Natural killer cell (primary cell): Measurements from ENCODE around the gene GNPDA2. TPM values are rescaled to one million over a fixed set of nuclear protein-coding genes. Genes with fewer than 3 reads are reported as not detected.

Experiments
- ATAC-seq, 3 donors: fragments of 150-1000 bp in 2 of 3; fragments of 200-7000 bp in 1 of 3; cut with Tn5 transposase; 1 replicate in 1 of 3; 2 replicates in 2 of 3; pipeline ENCODE4 v1.10.0; 2021; ENCODE audit warnings: mild to moderate bottlenecking in 2 of 3, moderate library complexity in 2 of 3
- DNase-seq, 2 donors: peaks; one replicate each; pipeline versions ENCODE4 v3.0.0 to v3.0.0-alpha.2; 2013 to 2021; ENCODE audit warnings: mixed read lengths in 1 of 2
- H3K27ac ChIP-seq: one replicate; pipeline ENCODE4 v1.5.1; 2013; ENCODE audit warnings: mild to moderate bottlenecking, low read length
- H3K27me3 ChIP-seq: one replicate; pipeline ENCODE4 v1.6.1; 2013; ENCODE audit warnings: low read length; ENCODE audit not compliant: control insufficient read depth, insufficient read depth
- H3K36me3 ChIP-seq: one replicate; pipeline ENCODE4 v1.6.1; 2013; ENCODE audit warnings: low read length; ENCODE audit not compliant: control insufficient read depth, insufficient read depth
- H3K4me1 ChIP-seq: one replicate; pipeline ENCODE4 v1.6.1; 2013; ENCODE audit warnings: low read length; ENCODE audit not compliant: control insufficient read depth, insufficient read depth
- H3K4me3 ChIP-seq: one replicate; pipeline ENCODE4 v1.5.1; 2013; ENCODE audit warnings: low read length
- H3K9me3 ChIP-seq: one replicate; pipeline ENCODE4 v1.6.1; 2013; ENCODE audit warnings: low read length; ENCODE audit not compliant: control insufficient read depth, insufficient read depth
- H3K27ac Mint-ChIP-seq, 2 donors: one replicate each; pipeline ENCODE4 v1.8.0; 2022; ENCODE audit warnings: mild to moderate bottlenecking in 2 of 2, mixed read lengths in 2 of 2, moderate library complexity in 1 of 2
- H3K27me3 Mint-ChIP-seq, 2 donors: one replicate each; pipeline ENCODE4 v1.8.0; 2022; ENCODE audit warnings: low read depth in 2 of 2, mixed read lengths in 2 of 2
- H3K36me3 Mint-ChIP-seq: one replicate; pipeline ENCODE4 v1.8.0; 2022; ENCODE audit warnings: mixed read lengths
- H3K4me1 Mint-ChIP-seq, 2 donors: one replicate each; pipeline ENCODE4 v1.8.0; 2022; ENCODE audit warnings: mixed read lengths in 2 of 2
- H3K4me3 Mint-ChIP-seq: one replicate; pipeline ENCODE4 v1.8.0; 2022; ENCODE audit warnings: mild to moderate bottlenecking, moderate library complexity, mixed read lengths
- H3K9me3 Mint-ChIP-seq, 2 donors: one replicate each; pipeline ENCODE4 v1.8.0; 2022; ENCODE audit warnings: mixed read lengths in 2 of 2
- CTCF ChIP-seq: fragments of 200-600 bp; IDR thresholded peaks from one replicate; pipeline ENCODE4 v1.8.0; 2022; ENCODE audit warnings: antibody characterized with exemption
- WGBS: methylation state at CpG from one replicate; pipeline ENCODE4 v1.1.7; 2013; ENCODE audit warnings: missing lambda C conversion rate; ENCODE audit not compliant: insufficient coverage; 5-methylcytosine and 5-hydroxymethylcytosine counted together
- intact Hi-C: fragments of 100-400 bp; cut with micrococcal nuclease; formaldehyde crosslinking; loops from one replicate; pipeline ENCODE4 v1.14.2; 2022
- total RNA-seq, 4 donors: library from RNA; stranded (reverse); fragments of 120-200 nt in 1 of 4; gene quantifications; one replicate each; pipeline versions ENCODE4 v1.2.3 to v1.2.4, GENCODE V29; 2013 to 2022

Gene GNPDA2
- total RNA-seq, 3 donors from 2014 or later (not counting 1 experiment from before 2014, with no cell fraction given) = 9.2 to 15.2 (median 9.4) TPM

DNA sequence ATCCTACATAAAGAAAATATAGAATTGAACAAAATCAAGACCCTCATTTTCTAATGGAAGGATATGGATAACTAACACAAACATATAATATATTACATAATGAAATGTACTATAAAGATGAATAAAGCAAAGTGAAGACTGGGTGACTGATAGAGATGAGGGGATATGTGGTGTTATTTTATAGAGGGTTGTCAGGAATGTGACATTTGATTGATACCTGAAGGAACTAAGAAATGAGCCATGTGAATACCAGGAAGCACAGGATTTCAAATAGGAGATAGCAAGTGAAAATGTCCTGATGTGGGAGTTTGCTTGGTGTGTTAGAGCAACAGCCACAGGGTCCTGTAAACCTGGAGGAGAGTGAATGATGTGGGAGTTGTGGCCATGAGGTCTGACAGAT lies 40.1 kb upstream of the GNPDA2 start:
- no peaks in the 10 kb centered on the region for H3K4me1 Mint-ChIP-seq
- H3K27me3 Mint-ChIP-seq = peaks cover 0 to 3% of the 10 kb centered on the region in 2 donors
- peaks cover 0 to 2% of the 10 kb centered on the region in 2 donors for H3K9me3 Mint-ChIP-seq
- no peak overlapping the region for H3K27ac Mint-ChIP-seq
- no peak for TF ChIP-seq CTCF
- Histone ChIP-seq H3K4me3 (no peak overlapping the region), H3K27ac (no peak overlapping the region), H3K9me3 (no peaks in the 10 kb centered on the region), H3K27me3 (no peaks in the 10 kb centered on the region), H3K36me3 (no peaks in the 10 kb centered on the region), H3K4me1 (no peaks in the 10 kb centered on the region)
- H3K4me3 Mint-ChIP-seq = no peak overlapping the region
- DNase-seq = no peak
- no peaks in the 10 kb centered on the region for H3K36me3 Mint-ChIP-seq
- intact Hi-C loops = no loop called here
- no peak for ATAC-seq

GRCh38 chr4:44765116-44765515 lies 38.8 kb upstream of the GNPDA2 start:
- Histone ChIP-seq H3K27ac (no peak overlapping the region), H3K4me1 (no peaks in the 10 kb centered on the region), H3K4me3 (no peak overlapping the region), H3K36me3 (no peaks in the 10 kb centered on the region), H3K9me3 (no peaks in the 10 kb centered on the region), H3K27me3 (no peaks in the 10 kb centered on the region)
- Mint-ChIP-seq H3K4me3 (no peak overlapping the region), H3K27ac (no peak overlapping the region), H3K9me3 (peaks cover 0 to 2% of the 10 kb centered on the region in 2 donors), H3K4me1 (peaks cover 4 to 5% of the 10 kb centered on the region in 2 donors), H3K36me3 (no peaks in the 10 kb centered on the region), H3K27me3 (peaks cover 5 to 17% of the 10 kb centered on the region in 2 donors)
- ATAC-seq = no peak
- 74% methylated on average over 4 of the region's 4 CpGs for WGBS
- no peak for TF ChIP-seq CTCF
- DNase-seq = no peak
- intact Hi-C loops = no loop called here

GRCh38 chr4:44761306-44761705 lies 35.0 kb upstream of the GNPDA2 start:
- intact Hi-C loops = no loop called here
- H3K27ac Mint-ChIP-seq = no peak overlapping the region
- Histone ChIP-seq H3K27ac (no peak overlapping the region), H3K4me3 (no peak overlapping the region), H3K9me3 (no peaks in the 10 kb centered on the region), H3K27me3 (no peaks in the 10 kb centered on the region), H3K36me3 (no peaks in the 10 kb centered on the region), H3K4me1 (no peaks in the 10 kb centered on the region)
- WGBS = 0% methylated on average over 1 of the region's 2 CpGs
- no peaks in the 10 kb centered on the region for H3K36me3 Mint-ChIP-seq
- peaks cover 4 to 5% of the 10 kb centered on the region in 2 donors for H3K4me1 Mint-ChIP-seq
- DNase-seq (no peak), ATAC-seq (no peak)
- H3K27me3 Mint-ChIP-seq = peaks cover 6 to 20% of the 10 kb centered on the region in 2 donors
- H3K4me3 Mint-ChIP-seq = no peak overlapping the region
- TF ChIP-seq CTCF = no peak
- H3K9me3 Mint-ChIP-seq = no peaks in the 10 kb centered on the region

- Histone ChIP-seq H3K4me3 (no peak overlapping the region), H3K27ac (no peak overlapping the region), H3K36me3 (no peaks in the 10 kb centered on the region), H3K4me1 (no peaks in the 10 kb centered on the region), H3K27me3 (no peaks in the 10 kb centered on the region), H3K9me3 (no peaks in the 10 kb centered on the region)
- TF ChIP-seq CTCF = peak; percentile 49
- Mint-ChIP-seq H3K4me1 (peaks cover 4 to 5% of the 10 kb centered on the region in 2 donors), H3K4me3 (no peak overlapping the region), H3K36me3 (no peaks in the 10 kb centered on the region), H3K9me3 (no peaks in the 10 kb centered on the region), H3K27me3 (peaks cover 7 to 28% of the 10 kb centered on the region in 2 donors), H3K27ac (no peak overlapping the region)
- ATAC-seq (peak in 2 of 3 donors; percentile 37 to 53), DNase-seq (peak in 1 of 2 donors; percentile 50)
- WGBS = 52% methylated on average over 6 of the region's 8 CpGs
- intact Hi-C loops = no loop called here
These were observed 34.0 kb upstream of the GNPDA2 start for GRCh38 chr4:44760142-44760898.
